ENCODE measurements around the gene TLCD3A. TPM values are rescaled to one million over a fixed set of nuclear protein-coding genes. Genes with fewer than 3 reads are reported as not detected.

The TLCD3A gene
- total and polyA plus RNA-seq, 2 of the 4 experiments (the other 2 are of a cell fraction), result 15.2 to 35.0 TPM

GRCh38 chr17:760371-760770, 28.0 kb downstream of the TLCD3A start:
- CTCF ChIA-PET, result no interaction called here
- WGBS, 2 experiments (ENCODE audit: extremely low coverage in 2 of 2, insufficient read length in 1 of 2), result 93% methylated on average over 6 of the region's 9 CpGs; no CpG with 5 or more reads in 1 of the 2 experiments

More at GRCh38 chr17:760371-760770, 28.0 kb downstream of the TLCD3A start:
- no peak overlapping the region for H3K27ac ChIP-seq (ENCODE audit: insufficient read depth, low read length)
- no peak overlapping the region for H2BK15ac ChIP-seq (ENCODE audit: low read depth, low read length)
- H4K91ac ChIP-seq (ENCODE audit: insufficient read depth, low read depth, low read length), result no peak overlapping the region
- no peak overlapping the region for H4K5ac ChIP-seq (ENCODE audit: low read depth, low read length)
- H3K14ac ChIP-seq (replicated peaks; ENCODE audit: low read depth, low read length), result no peak overlapping the region
- H3K4me2 ChIP-seq (ENCODE audit: low read depth, low read length), result no peak overlapping the region
- no peak overlapping the region for H3K23ac ChIP-seq (ENCODE audit: low read depth, low read length)
- no peak overlapping the region for H2BK20ac ChIP-seq (ENCODE audit: low read depth, low read length)
- H3K4me1 ChIP-seq (ENCODE audit: control insufficient read depth, insufficient read depth, low read length), result no peaks in the 10 kb centered on the region
- H2AK9ac ChIP-seq (replicated peaks; ENCODE audit: low read depth, low read length, poor library complexity), result no peak overlapping the region
- dilution Hi-C loops (cut with HindIII; ENCODE audit: low sequenced_read_pairs, unreplicated experiment), result no loop called here
- H2BK5ac ChIP-seq (ENCODE audit: low read depth, low read length, poor library complexity, severe bottlenecking), result no peak overlapping the region
- no peak for TF ChIP-seq RAD21 (IDR thresholded peaks at IDR 0.05; ENCODE audit: low read length)
- H3K9me3 ChIP-seq (ENCODE audit: control insufficient read depth, insufficient read depth, low read length), result no peaks in the 10 kb centered on the region
- H2BK120ac ChIP-seq (ENCODE audit: low read depth, low read length), result no peak overlapping the region
- no peak overlapping the region for H2AK5ac ChIP-seq (ENCODE audit: low read depth, low read length)
- POLR2A ChIA-PET (ENCODE audit: unreplicated experiment), result no interaction called here
- no peak overlapping the region for H2AFZ ChIP-seq (replicated peaks; ENCODE audit: low read length, poor library complexity)
- intact Hi-C loops (cut with micrococcal nuclease), result no loop called here
- peaks cover 46% of the 10 kb centered on the region for H3K36me3 ChIP-seq (ENCODE audit: control insufficient read depth, insufficient read depth, low read length)
- H3K27me3 ChIP-seq (ENCODE audit: control insufficient read depth, insufficient read depth, low read length), result no peaks in the 10 kb centered on the region
- DNase-seq, result no peak
- H3K9me1 ChIP-seq (ENCODE audit: insufficient read depth, low read length), result no peaks in the 10 kb centered on the region
- no peak overlapping the region for H3K4me3 ChIP-seq (ENCODE audit: insufficient read depth, low read depth, low read length)
- ATAC-seq (ENCODE audit: low read depth), result no peak
- no peak overlapping the region for H3K9ac ChIP-seq (ENCODE audit: low read depth, low read length)
- H3K56ac ChIP-seq (ENCODE audit: extremely low read depth, insufficient read depth, low read length), result no peak overlapping the region
- H3K18ac ChIP-seq (ENCODE audit: low read depth, low read length), result no peak overlapping the region
- no peaks in the 10 kb centered on the region for H4K20me1 ChIP-seq (ENCODE audit: insufficient read depth, low read length)
- peaks cover 0 to 3% of the 10 kb centered on the region in 2 experiments; a peak in 2 of 4 replicates for H3K79me1 ChIP-seq (ENCODE audit: low read depth in 1 of 2, low read length in 2 of 2)
- H4K8ac ChIP-seq (ENCODE audit: low read depth in 2 of 2, low read length in 2 of 2), result no peak overlapping the region
- in situ Hi-C loops (cut with MboI; ENCODE audit: low sequenced_read_pairs), result no loop called here
- no TSS peak for BruUV-seq (replicated peaks)
- no peak overlapping the region for H3K4ac ChIP-seq (ENCODE audit: low read depth, low read length)
